D341Med (cell line): ENCODE data around the gene MBOAT1.

ENCODE experiments used
- DNase-seq: peaks from one replicate; pipeline ENCODE4 v3.0.0; 2012; ENCODE audit warnings: low spot score

MBOAT1 gene

DNA sequence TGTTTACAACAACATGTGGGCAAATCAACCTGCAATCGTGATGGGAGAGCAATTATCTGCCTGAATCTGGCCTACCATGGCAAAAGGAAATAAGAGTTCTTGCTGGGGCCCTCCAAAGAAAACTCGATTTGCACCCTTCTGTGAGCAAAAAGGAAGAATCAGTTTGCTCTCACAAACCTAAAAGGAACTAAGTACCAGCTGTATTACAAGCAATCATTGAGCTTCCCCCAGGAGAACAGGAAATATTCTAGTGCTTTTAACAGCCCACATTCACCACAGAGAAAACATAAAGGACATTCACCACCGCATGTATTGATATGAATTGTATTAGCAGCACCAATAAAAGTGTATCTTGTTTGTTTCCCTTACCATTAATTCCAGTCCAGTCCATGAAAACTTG is 75.0 kb downstream of the MBOAT1 start:
- no peak for DNase-seq

- no peak for DNase-seq
These were observed 76.5 kb downstream of the MBOAT1 start for GRCh38 chr6:20135677-20136268.

GRCh38 chr6:20134613-20135012 is 77.7 kb downstream of the MBOAT1 start:
- no peak for DNase-seq

- no peak for DNase-seq
These were observed 82.8 kb downstream of the MBOAT1 start for GRCh38 chr6:20129290-20130088.

GRCh38 chr6:20128018-20128417 is 84.3 kb downstream of the MBOAT1 start:
- no peak for DNase-seq

GRCh38 chr6:20126789-20127653 is 85.2 kb downstream of the MBOAT1 start:
- DNase-seq: peak; percentile 84

GRCh38 chr6:20126102-20126752 is 86.0 kb downstream of the MBOAT1 start:
- DNase-seq: no peak

DNA sequence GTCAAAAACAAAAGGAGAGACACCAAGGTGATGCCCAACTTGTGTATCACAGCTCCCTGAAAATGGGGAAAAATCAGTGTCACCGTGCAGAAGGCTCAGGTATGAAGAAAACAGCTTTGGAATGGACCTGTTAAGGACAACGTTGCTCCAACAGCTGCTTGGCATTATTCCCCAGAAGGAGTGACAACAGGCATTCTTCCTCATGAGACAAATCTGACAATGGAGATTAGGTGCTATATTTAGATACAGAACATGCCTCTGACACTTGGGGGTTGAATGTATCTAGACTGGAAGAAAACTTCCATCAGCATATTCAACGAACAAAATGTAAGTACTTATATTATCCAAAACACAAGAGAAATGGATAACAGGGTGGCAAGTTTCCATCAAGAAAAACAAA is 87.7 kb downstream of the MBOAT1 start:
- no peak for DNase-seq

DNA sequence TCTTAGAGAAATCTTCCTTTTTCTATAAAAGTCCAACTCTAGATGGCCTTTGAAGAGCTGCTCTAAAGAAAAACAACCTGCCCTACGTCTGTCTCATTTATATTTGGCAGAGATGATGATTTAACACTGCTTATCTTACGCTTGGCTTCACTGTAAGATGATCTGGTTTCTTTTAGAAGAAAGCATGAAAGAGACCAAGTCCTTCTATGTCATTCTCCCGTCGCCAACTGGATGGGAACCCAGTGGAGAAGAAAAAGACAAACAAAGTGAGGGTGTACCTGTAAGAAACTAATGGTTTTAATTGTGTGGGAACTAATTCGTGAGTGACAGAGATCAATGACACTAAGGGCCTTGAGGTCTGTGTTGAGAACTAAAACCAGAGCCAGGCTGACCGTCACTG is 92.8 kb downstream of the MBOAT1 start:
- no peak for DNase-seq

GRCh38 chr6:20118892-20119291 is 93.4 kb downstream of the MBOAT1 start:
- no peak for DNase-seq

DNA sequence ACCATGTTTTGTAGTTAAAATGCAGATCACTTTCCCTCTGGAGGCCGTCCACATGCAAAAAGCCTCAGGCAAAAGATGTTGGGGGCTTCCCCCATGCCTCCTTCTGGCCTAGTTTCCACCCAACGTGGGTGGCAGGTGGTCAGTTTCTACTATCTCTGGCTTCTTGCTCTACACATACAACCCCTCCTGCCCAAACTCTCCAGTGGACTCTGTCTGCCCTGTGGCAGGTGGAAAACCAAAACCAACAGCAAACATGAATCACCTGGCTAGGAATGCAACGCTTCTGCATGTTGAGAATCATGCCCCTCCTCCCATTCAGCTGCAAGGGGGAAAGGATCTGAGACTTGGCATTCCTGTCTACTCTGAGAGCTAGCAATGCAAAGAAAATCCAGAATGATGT is 94.8 kb downstream of the MBOAT1 start:
- DNase-seq: no peak

DNA sequence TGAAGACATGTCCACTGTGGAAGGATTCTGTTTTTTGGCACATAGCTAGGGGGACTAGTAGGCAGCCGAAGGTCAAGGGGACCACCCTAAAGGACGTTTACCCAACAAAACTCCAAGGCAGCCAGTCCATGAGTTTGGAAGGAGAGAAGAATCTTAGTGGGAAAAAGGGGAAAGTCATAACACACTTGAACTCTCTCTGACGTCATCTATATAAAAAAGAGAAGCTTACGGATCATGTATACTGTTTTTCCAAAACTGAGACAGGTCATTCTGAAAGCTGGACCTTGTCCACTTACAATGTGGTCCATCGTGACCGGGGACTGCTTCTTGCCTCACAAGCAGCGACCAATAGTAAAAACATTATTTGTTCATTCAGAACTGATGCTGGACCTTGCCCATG is 95.5 kb downstream of the MBOAT1 start:
- DNase-seq: no peak

DNA sequence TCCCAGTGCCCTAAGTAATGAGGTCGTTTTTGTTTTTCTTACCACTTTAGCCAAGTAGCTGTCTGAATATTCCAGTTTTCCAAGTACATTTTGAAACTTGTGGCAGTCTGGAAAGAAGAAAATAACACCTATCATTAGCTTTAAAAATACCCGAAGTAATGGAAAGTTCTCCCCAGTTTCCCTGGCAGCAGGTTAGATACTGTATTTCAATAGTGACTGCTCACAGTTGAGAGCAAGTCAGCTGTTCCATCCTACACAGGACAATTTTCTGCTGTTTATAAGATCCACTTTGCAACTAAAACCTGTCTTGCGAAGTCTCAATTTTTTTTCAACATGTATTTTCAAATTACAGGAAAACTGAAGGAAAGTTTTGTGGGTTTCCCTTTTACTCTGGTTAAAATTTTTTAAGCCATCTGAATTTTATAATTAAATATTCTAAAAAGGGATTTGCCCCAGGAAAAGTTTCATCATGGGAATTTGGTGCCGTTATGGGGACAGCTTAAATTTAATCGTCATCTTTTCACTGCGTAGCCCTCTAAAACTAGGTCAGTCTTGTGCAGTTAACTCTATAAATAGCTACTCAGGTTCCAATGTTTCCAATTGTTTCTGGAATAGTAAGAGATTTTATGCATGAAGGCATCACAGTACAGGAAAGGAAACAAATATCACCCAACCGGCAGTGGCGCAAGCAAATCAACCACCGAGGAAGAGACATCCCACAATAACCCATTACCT is 96.9 kb downstream of the MBOAT1 start:
- no peak for DNase-seq

DNA sequence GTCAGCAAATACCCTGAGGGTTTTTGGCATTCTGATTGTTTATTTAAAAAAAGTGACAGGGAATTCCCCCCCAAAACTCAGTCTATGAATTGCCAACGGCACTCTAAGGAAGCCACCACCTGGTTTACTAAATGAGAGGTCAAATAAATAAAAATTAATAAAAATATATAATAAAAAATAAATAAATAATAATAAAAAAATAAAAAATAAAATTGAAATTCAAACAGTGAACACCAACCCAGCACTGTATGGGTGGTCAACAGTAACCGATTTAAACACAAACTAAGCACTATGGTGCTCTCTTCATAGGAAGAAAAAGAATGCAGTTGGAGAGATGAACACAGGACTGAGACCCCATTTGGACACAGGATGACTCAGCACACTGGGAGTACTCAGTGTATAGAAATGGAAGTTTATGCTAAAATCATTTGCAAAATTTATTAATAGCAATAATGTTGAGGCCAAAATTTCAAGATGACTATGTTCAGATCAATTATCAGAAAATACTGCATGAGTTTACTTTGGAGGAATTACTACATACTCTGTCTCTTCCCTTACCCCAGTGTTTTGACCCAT is 98.5 kb downstream of the MBOAT1 start:
- no peak for DNase-seq

DNA sequence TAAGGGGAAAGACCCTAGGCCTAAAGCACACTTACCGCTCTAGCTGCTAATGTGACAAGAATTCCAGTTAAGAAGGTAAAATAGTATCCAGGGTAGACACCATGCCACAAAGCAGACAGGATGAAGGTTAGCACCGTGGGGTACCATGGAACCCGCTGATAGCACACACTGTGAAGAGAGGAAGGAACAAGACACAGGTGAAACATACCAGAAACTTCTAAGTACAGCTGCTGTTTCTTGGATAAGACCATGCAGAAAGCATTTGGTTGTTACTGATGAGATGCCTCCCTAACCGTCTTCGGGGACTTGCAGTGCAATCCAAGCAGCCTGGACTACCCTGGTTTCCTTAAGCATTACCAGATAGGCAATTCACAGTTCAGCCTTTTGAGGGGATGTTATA is 99.4 kb downstream of the MBOAT1 start:
- no peak for DNase-seq

GRCh38 chr6:20112241-20112640 is 100.0 kb downstream of the MBOAT1 start:
- no peak for DNase-seq

GRCh38 chr6:20110478-20110877 is 101.8 kb downstream of the MBOAT1 start:
- DNase-seq: no peak

DNA sequence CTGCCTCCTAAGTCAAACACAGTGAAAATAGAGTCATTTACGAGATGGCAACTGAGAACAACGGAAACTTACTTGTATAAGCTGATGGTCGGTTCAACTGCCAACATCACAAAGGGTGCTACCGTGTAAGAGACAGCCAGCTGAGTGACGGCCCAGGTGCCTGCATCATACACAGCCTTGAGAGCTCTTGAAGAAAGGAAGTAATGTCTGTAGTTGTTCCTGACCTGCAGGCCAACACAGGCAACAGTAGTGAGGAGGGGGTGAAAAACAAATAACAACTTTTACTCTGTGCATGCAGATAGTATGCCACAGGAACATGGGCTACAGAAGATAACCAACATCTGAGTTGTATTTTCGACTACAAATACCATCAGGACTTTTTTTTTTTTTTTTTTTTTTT is 102.7 kb downstream of the MBOAT1 start:
- DNase-seq: no peak

DNA sequence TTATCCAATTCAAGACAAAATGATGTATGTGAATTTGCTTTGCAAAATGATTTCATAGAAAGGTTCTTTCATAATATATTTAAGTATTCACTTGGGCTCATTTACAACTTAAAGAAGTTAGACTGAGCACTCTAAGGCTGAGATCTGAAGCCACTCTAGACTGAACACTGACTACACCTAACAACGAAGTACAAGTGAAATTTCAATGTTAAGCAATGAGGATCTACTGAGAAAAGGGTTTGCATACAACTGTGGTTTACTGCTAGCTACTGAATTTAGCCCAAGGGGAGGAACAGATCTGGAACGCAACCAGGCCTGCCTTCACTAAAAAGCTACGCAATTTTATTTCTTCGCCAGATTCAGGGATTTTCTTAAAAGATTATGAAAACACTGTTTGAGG is 106.4 kb downstream of the MBOAT1 start:
- DNase-seq: no peak

DNA sequence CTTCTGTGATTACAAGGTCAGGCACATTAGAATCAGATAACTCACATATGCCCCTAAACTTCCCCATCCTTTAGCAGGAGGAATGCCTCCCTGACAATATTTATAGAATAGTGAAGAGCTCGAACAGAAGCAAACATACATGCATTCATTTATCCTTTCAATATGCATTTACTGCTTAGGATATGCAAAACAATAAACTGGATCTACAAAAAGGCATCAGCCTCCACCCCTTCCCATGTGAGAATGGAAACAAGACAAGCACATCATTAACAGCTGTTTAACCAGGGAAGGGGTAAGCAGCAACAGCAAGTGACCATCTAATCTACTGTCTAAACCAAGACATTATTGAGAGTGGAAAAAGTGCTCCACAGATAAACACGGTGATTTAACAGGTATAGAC is 107.6 kb downstream of the MBOAT1 start:
- DNase-seq: no peak

GRCh38 chr6:20102397-20103073 is 109.7 kb downstream of the MBOAT1 start:
- DNase-seq: no peak
